ENCODE results near the gene USH1C.

USH1C gene

GRCh38 chr11:17526326-17526725 is 17.9 kb downstream of the USH1C start:
- no peak for DNase-seq (ENCODE audit: low read depth in 2 of 2)

DNA sequence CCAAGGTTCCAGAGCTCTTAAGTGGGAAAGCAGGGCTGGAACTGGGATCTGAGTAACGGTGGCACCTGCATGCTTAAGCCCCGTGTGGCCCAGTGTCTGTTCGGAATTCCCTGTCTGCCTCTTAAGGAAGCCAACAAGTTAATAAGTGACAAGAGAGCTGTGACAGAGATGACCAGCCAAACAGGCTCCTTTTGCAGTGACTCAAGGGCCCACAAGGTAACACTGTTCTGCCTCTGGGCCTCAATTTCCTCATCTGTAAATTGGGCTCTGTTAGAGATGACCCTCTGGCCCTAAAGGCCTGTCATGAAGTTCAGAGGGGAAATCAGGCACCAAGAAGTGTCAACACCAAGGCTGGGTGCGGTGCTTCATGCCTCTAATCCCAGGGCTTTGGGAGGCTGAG is 18.6 kb downstream of the USH1C start:
- DNase-seq (ENCODE audit: low read depth in 2 of 2): no peak

- no peak for DNase-seq (ENCODE audit: low read depth in 2 of 2)
Measured at GRCh38 chr11:17524221-17524620, 20.0 kb downstream of the USH1C start.

GRCh38 chr11:17522655-17523054 is 21.6 kb downstream of the USH1C start:
- no peak for DNase-seq (ENCODE audit: low read depth in 2 of 2)

DNA sequence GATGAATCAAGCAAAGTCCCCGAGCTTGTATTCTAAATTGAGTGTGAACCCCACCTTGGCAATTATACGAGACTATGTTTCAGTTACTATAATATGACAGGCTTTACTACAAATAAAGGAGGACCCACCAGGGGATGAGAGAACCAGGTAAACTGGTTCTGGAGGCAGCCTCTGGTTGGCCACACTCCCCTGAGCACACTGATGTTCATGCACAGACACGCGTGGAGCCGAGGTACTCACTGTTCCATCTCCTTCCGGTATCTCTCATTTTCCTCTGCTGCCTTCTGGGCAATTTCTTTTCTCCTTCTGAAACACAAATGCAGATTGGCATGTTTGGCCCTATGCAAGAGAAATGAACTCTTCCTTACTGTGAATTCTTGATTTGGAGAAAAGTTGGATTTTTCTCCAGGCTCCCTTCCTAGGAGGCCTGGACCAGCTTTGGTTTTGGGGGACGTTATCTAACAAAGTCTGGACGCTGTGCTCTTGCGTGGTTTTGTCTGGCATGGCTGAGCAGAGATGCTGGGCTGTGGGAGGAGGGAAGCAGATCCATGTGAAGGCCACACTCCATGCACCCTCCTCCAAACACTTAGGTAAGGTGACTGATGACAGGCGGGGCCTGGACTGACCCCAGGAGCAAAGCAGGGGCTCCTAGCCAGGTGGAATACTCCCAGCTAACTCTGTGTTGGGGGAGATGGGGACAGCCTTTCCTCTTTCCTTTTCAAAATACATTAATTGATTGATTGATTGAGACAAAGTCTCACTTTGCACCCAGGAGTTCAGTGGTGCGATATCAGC is 22.9 kb downstream of the USH1C start:
- no peak for DNase-seq (ENCODE audit: low read depth in 2 of 2)

DNA sequence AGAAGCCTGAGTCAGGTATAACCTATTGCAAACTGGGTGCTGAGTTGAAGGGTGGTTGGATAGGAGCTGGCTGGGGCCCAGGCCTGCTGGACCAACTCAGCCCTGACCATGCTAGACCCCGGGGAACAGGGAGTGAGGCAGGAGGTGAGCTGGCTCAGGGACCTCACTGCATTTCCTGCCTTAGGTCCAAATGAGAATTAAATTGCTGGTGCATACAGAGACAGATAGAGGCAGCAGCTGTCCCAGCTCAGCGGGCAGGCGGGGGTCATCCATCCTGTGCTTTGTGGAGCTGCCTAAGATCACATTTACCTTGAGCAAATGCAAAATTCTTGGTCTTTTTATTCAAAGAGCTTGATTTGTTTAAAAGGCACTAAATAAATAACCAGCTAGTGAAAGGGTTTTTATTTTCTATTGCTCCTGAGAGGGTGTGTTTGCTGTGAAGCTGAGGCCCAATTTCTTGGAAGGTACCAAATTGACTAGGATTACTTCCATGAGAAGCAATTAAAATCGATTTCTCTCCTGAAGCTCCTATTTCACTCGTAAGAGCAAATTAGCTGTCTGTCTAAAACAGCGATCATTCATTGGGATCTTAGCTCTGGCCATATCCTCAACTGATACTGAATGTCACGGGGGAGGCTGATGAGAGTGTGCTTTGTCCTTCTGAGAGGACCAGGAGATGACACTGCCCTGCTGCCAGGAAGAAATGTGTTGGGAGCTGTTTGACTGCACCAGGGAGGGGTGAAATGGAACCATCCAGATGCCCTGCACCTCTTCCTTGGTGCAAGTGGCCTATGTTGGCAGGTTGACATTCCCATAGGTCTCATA is 24.9 kb downstream of the USH1C start:
- no peak for DNase-seq (ENCODE audit: low read depth in 2 of 2)

GRCh38 chr11:17518366-17518765 is 25.9 kb downstream of the USH1C start:
- no peak for DNase-seq (ENCODE audit: low read depth in 2 of 2)

DNA sequence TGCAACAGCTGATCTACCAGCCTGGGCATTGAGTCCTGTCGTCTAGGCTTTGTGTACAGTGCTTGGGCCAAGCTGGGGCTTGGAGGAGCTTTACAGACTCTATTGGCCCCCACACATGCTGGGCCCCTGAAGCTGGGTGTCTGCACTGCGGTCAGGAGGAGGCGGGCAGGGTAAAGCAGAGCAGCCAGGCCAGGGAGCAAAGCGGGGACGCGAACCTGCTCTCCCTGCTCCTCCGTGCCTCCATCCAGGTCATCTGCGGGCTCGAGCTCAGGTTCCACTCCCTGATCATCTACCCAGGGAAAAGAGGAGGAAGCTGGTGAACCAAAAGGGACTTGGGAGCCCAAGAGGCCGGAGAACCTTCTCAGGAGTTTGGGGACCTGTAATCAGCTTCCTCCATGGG is 27.0 kb downstream of the USH1C start:
- no peak for DNase-seq (ENCODE audit: low read depth in 2 of 2)

- DNase-seq (ENCODE audit: low read depth in 2 of 2): no peak
Measured at GRCh38 chr11:17516551-17517150, 27.6 kb downstream of the USH1C start.

GRCh38 chr11:17515443-17516176 is 28.6 kb downstream of the USH1C start:
- no peak for DNase-seq (ENCODE audit: low read depth in 2 of 2)

DNA sequence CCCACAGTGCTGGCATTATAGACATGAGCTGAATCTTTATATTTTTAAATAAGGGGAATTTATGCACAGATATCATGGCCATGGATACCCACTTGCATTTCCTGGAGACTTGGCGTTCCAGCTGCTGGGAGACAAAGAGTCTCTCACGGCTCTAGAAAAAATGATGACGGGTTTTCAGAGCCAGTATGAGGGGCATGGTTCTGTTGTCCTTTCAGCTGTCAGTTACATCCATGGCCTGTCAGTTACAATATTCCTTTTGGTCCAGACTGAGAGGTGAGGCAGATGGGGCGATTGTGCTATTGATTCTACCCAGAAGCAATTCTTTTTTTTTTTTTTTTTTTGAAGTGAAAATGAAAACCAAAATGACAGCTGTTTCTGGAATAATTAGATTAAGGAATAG is 29.7 kb downstream of the USH1C start:
- DNase-seq (ENCODE audit: low read depth in 2 of 2): no peak

- DNase-seq (ENCODE audit: low read depth in 2 of 2): peak in 1 of 2 donors; percentile 6
Measured at GRCh38 chr11:17513853-17514252, 30.4 kb downstream of the USH1C start.

GRCh38 chr11:17512101-17512500 is 32.1 kb downstream of the USH1C start:
- DNase-seq (ENCODE audit: low read depth in 2 of 2): no peak

- no peak for DNase-seq (ENCODE audit: low read depth in 2 of 2)
Measured at GRCh38 chr11:17511571-17511970, 32.6 kb downstream of the USH1C start.

- no peak for DNase-seq (ENCODE audit: low read depth in 2 of 2)
Measured at GRCh38 chr11:17510507-17511206, 33.6 kb downstream of the USH1C start.

DNA sequence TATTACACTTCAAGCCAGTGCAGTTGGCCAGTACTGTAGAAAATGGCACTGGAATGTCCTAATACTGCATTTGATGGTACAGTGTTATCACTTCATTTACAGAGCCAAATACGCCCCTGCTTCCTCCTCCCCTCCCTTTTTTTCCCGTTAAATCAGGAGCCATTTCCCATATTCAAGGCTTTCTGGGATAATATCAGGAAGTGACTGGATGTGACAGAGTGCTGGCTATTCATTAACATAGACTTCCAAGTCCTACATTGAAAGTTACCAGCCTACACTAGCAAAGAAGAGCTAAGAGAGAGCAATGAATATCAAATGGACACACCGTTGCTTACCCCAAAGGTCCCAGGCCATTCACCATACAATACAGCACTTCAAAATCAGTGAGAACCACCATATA is 35.4 kb downstream of the USH1C start:
- DNase-seq (ENCODE audit: low read depth in 2 of 2): no peak

DNA sequence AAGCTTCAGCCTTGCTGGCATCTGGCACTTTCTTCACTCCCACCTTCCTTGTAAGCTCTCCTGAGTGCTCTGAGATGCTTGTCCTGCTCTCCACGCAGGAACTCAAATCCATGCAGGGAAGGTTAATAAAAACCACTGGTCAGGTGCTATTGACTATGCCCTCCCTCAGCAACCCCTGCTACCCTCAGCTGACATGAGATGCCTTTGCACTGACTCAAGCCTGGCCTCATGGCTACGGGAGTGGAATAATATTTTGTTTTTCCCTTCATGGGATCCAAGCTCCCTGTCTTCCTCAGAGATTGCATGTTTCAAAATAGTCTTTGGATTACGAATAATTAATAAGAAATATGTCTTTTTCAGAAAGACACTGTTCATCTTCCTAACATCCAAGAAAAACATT is 35.9 kb downstream of the USH1C start:
- no peak for DNase-seq (ENCODE audit: low read depth in 2 of 2)

DNA sequence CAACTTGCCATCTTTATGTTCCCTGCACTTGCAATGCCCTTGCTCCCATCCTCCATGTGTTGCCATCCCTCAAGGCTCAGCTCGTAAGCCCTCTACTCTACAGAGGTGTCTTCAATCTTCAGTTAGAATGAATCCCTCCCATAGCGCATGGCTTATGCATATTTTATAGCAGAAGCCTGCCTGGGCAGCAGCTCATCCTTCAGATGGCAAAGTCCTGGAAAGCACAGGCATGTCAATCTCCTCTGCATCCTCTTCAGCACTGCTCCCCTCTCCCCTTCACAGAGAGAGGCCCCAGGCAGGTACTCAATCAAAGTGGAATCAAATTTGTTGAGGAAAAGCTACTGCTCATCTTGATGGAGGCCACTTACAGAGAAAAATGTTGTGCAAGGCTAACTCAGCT is 36.4 kb downstream of the USH1C start:
- no peak for DNase-seq (ENCODE audit: low read depth in 2 of 2)

DNA sequence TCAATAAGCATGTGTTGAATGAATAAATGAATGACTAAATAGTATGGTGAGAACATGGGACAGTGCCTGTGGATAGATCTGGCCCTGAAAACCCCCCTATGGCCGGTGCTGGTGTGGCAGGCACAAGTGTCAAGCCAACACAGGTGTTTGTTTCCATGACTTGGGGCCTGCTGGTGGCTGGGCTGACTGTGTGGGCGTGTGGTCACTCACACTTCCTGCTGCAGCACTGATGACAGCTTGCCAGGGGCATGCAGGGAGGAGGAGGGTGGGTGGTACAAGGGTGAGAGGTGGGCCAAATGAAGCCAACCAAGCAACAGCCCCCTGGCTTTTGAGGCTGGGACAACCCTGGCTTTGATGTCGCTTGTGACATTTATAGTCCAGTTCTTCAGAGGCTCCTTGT is 37.3 kb downstream of the USH1C start:
- no peak for DNase-seq (ENCODE audit: low read depth in 2 of 2)

- no peak for DNase-seq (ENCODE audit: low read depth in 2 of 2)
Measured at GRCh38 chr11:17506314-17506713, 37.9 kb downstream of the USH1C start.

- DNase-seq (ENCODE audit: low read depth in 2 of 2): no peak
Measured at GRCh38 chr11:17505146-17505545, 39.1 kb downstream of the USH1C start.
